Measurements from ENCODE around the gene NRCAM. TPM values are rescaled to one million over a fixed set of nuclear protein-coding genes. Genes with fewer than 3 reads are reported as not detected.

NRCAM gene
- total and polyA plus RNA-seq, 10 of the 15 experiments (the other 5 are each of a cell fraction or from before 2014, with no cell fraction given), result 0.30 to 2.0 (median 1.0) TPM

DNA sequence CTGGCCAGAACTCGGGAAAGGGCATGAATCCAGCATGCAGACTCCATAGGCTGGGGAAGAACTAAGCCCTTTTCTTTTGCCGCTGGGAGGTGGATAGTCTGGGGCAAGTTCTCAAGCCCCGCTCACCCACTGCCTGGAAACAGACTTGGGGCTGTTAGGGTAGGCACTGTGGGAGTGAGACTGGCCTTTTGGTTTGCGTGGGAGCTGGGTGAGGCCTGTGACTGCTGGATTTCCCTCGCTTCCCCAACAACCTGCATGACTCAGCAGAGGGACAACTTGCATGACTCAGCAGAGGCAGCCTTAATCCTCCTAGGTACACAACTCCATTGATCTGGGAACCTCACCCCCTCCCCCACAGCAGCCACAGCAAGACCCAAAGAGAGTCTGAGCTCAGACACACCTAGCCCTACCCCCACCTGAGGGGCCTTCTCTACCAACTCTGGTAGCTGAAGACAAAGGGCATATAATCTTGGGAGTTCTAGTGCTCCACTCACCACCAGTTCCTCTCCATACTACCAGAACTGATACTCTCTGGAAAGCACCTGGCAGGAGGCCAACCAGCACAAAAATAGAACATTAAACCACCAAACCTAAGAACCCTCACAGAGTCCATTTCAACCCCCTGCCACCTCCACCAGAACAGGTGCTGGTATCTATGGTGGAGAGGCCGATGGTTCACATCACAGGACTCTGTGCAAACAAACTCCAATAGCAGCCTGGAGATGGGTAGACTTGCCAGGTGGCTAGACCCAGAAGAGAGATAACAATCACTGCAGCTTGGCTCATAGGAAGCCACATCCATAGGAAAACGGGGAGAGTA, 244.6 kb downstream of the NRCAM start (continued):
- TF ChIP-seq, protein P1, sequence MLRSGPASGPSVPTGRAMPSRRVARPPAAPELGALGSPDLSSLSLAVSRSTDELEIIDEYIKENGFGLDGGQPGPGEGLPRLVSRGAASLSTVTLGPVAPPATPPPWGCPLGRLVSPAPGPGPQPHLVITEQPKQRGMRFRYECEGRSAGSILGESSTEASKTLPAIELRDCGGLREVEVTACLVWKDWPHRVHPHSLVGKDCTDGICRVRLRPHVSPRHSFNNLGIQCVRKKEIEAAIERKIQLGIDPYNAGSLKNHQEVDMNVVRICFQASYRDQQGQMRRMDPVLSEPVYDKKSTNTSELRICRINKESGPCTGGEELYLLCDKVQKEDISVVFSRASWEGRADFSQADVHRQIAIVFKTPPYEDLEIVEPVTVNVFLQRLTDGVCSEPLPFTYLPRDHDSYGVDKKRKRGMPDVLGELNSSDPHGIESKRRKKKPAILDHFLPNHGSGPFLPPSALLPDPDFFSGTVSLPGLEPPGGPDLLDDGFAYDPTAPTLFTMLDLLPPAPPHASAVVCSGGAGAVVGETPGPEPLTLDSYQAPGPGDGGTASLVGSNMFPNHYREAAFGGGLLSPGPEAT (IDR thresholded peaks at IDR 0.05; ENCODE audit: low read depth), result peak; percentile 89
- TF ChIP-seq BCL11A (IDR thresholded peaks at IDR 0.05; ENCODE audit: low read depth, low read length), result peak; percentile 35; the same call in 1 of the 2 replicates
- TF ChIP-seq LARP7 (IDR thresholded peaks at IDR 0.05), result peak; percentile 62; the same call in 1 of the 2 replicates
- peak; percentile 55; the same call in 1 of the 2 replicates for TF ChIP-seq MTA3 (IDR thresholded peaks at IDR 0.05; ENCODE audit: borderline replicate concordance, low read length)
- TF ChIP-seq TBL1XR1 (IDR thresholded peaks at IDR 0.05; ENCODE audit: low read depth, low read length), result 0 out of 2 replicates have a peak, but pooled peaks have one; percentile 10
- TF ChIP-seq, protein P2, sequence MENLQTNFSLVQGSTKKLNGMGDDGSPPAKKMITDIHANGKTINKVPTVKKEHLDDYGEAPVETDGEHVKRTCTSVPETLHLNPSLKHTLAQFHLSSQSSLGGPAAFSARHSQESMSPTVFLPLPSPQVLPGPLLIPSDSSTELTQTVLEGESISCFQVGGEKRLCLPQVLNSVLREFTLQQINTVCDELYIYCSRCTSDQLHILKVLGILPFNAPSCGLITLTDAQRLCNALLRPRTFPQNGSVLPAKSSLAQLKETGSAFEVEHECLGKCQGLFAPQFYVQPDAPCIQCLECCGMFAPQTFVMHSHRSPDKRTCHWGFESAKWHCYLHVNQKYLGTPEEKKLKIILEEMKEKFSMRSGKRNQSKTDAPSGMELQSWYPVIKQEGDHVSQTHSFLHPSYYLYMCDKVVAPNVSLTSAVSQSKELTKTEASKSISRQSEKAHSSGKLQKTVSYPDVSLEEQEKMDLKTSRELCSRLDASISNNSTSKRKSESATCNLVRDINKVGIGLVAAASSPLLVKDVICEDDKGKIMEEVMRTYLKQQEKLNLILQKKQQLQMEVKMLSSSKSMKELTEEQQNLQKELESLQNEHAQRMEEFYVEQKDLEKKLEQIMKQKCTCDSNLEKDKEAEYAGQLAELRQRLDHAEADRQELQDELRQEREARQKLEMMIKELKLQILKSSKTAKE (IDR thresholded peaks at IDR 0.05; ENCODE audit: low read depth, poor library complexity, severe bottlenecking), result peak; percentile 62
- TF ChIP-seq, protein P3, sequence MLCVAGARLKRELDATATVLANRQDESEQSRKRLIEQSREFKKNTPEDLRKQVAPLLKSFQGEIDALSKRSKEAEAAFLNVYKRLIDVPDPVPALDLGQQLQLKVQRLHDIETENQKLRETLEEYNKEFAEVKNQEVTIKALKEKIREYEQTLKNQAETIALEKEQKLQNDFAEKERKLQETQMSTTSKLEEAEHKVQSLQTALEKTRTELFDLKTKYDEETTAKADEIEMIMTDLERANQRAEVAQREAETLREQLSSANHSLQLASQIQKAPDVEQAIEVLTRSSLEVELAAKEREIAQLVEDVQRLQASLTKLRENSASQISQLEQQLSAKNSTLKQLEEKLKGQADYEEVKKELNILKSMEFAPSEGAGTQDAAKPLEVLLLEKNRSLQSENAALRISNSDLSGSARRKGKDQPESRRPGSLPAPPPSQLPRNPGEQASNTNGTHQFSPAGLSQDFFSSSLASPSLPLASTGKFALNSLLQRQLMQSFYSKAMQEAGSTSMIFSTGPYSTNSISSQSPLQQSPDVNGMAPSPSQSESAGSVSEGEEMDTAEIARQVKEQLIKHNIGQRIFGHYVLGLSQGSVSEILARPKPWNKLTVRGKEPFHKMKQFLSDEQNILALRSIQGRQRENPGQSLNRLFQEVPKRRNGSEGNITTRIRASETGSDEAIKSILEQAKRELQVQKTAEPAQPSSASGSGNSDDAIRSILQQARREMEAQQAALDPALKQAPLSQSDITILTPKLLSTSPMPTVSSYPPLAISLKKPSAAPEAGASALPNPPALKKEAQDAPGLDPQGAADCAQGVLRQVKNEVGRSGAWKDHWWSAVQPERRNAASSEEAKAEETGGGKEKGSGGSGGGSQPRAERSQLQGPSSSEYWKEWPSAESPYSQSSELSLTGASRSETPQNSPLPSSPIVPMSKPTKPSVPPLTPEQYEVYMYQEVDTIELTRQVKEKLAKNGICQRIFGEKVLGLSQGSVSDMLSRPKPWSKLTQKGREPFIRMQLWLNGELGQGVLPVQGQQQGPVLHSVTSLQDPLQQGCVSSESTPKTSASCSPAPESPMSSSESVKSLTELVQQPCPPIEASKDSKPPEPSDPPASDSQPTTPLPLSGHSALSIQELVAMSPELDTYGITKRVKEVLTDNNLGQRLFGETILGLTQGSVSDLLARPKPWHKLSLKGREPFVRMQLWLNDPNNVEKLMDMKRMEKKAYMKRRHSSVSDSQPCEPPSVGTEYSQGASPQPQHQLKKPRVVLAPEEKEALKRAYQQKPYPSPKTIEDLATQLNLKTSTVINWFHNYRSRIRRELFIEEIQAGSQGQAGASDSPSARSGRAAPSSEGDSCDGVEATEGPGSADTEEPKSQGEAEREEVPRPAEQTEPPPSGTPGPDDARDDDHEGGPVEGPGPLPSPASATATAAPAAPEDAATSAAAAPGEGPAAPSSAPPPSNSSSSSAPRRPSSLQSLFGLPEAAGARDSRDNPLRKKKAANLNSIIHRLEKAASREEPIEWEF (IDR thresholded peaks at IDR 0.05; ENCODE audit: insufficient replicate concordance, low read depth, low read length), result peak; percentile 15
- TF ChIP-seq BCL3 (IDR thresholded peaks at IDR 0.05; ENCODE audit: borderline replicate concordance, insufficient read depth, low read depth, low read length, poor library complexity, severe bottlenecking), result peak; percentile 68
- TF ChIP-seq TCF3 (IDR thresholded peaks at IDR 0.05; ENCODE audit: borderline replicate concordance, insufficient read depth, low read depth, low read length), result 0 out of 2 replicates have a peak, but pooled peaks have one; percentile 51
- TF ChIP-seq BMI1 (IDR thresholded peaks at IDR 0.05; ENCODE audit: borderline replicate concordance), result peak; percentile 57; the same call in 1 of the 2 replicates
- TF ChIP-seq NR2C1 (IDR thresholded peaks at IDR 0.05), result 0 out of 2 replicates have a peak, but pooled peaks have one; percentile 5
- peak; percentile 62; the same call in 1 of the 2 replicates for TF ChIP-seq NBN (IDR thresholded peaks at IDR 0.05)
- TF ChIP-seq CBFB (IDR thresholded peaks at IDR 0.05; ENCODE audit: low read depth), result peak; percentile 32; the same call in 1 of the 2 replicates
